ENCODE data around the gene PLEKHA8.

DNA sequence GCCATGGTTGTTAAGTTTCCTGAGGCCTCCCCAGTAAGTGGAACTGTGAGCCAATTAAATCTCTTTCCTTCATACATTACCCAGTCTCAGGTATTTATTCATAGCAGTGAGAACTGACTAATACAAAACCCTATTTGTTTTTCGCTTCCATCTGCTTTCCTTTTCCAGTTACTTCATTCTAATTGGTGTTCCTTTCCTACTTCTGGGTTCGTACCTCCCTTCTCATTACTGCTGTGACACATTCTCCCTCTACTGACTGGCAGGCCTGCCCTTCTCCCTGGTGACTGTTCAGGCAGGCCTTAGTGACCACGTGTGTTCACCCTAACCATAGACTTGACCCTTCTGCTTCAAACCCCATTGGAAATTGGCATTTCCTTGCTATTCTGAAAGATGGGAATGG lies 144.2 kb downstream of the PLEKHA8 start:
- TF ChIP-seq, protein P1, sequence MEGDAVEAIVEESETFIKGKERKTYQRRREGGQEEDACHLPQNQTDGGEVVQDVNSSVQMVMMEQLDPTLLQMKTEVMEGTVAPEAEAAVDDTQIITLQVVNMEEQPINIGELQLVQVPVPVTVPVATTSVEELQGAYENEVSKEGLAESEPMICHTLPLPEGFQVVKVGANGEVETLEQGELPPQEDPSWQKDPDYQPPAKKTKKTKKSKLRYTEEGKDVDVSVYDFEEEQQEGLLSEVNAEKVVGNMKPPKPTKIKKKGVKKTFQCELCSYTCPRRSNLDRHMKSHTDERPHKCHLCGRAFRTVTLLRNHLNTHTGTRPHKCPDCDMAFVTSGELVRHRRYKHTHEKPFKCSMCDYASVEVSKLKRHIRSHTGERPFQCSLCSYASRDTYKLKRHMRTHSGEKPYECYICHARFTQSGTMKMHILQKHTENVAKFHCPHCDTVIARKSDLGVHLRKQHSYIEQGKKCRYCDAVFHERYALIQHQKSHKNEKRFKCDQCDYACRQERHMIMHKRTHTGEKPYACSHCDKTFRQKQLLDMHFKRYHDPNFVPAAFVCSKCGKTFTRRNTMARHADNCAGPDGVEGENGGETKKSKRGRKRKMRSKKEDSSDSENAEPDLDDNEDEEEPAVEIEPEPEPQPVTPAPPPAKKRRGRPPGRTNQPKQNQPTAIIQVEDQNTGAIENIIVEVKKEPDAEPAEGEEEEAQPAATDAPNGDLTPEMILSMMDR (IDR thresholded peaks at IDR 0.05) = no peak
- no peak for TF ChIP-seq POLR2A (IDR thresholded peaks at IDR 0.05)
